ENCODE results near the gene RPL13.

Gene RPL13

DNA sequence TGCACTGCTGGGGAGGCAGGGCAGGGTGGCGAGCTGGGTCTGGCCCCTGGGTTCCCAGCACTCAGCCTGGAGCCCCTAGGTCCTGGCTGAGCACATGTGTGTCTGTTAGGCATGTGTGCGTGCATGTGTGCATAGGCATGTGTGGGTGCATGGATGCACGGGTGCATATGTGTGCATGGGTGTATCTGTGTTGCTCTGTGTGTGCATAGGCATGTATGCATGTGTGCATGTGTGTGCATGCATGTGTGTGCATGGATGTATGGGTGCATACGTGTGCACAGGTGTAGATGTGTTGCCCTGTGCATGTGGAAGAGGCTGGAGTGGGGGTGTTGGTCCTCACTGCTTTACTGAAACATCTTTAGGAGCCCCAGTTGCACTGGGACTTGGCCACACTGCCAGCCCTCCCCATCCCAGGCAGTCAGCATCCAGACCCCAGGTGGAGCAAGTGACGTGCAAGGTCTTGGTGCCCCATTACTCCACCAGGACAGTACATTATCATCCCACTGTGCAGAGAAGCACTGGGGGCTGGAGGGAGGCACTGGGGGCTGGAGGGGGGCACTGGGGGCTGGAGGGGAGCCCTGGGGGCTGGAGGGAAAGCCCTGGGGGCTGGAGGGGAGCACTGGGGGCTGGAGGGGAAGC is 42.6 kb downstream of the RPL13 start:
- no peak for TF ChIP-seq CTCF (IDR thresholded peaks at IDR 0.05; ENCODE audit: insufficient read depth, missing control alignments)
- DNase-seq (ENCODE audit: insufficient read length, low spot score), result no peak
- no peak for FAIRE-seq

GRCh38 chr16:89604764-89605163 is 44.3 kb downstream of the RPL13 start:
- no peak for DNase-seq (ENCODE audit: insufficient read length, low spot score)
- TF ChIP-seq CTCF (IDR thresholded peaks at IDR 0.05; ENCODE audit: insufficient read depth, missing control alignments), result no peak
- FAIRE-seq, result no peak

- no peak for TF ChIP-seq CTCF (IDR thresholded peaks at IDR 0.05; ENCODE audit: insufficient read depth, missing control alignments)
- DNase-seq (ENCODE audit: insufficient read length, low spot score) (no peak), FAIRE-seq (no peak)
These were observed 44.9 kb downstream of the RPL13 start for GRCh38 chr16:89605186-89605970.

GRCh38 chr16:89606006-89606405 is 45.5 kb downstream of the RPL13 start:
- DNase-seq (ENCODE audit: insufficient read length, low spot score) (no peak), FAIRE-seq (no peak)
- TF ChIP-seq CTCF (IDR thresholded peaks at IDR 0.05; ENCODE audit: insufficient read depth, missing control alignments), result no peak

DNA sequence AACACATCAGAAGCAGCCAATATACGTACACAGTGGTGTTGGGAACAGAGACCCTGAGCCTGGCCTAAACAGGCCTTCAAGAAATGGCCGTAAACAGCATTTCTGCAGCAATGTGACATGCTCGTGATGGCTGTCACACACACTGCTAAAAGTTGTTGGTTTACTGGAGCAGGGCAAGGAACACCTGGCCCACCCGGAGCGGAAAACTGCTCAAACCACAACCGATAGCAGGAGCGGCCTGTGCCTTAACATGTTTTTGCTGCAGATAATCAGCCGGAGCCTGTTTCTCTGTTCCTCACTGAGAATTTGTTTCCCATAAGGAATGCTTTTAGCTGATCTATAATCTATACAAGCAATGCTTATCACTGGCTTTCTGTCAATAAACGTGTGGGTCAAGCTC is 47.0 kb downstream of the RPL13 start:
- TF ChIP-seq CTCF (IDR thresholded peaks at IDR 0.05; ENCODE audit: insufficient read depth, missing control alignments), result no peak
- FAIRE-seq (no peak), DNase-seq (ENCODE audit: insufficient read length, low spot score) (no peak)

GRCh38 chr16:89607937-89608740 is 47.7 kb downstream of the RPL13 start:
- TF ChIP-seq CTCF (IDR thresholded peaks at IDR 0.05; ENCODE audit: insufficient read depth, missing control alignments), result no peak
- DNase-seq (ENCODE audit: insufficient read length, low spot score) (no peak), FAIRE-seq (no peak)
